Karpas-422 (cell line): Measurements from ENCODE around the gene RNF126. TPM values are rescaled to one million over a fixed set of nuclear protein-coding genes. Genes with fewer than 3 reads are reported as not detected.
"Not testable (repeated sequence)": the region's sequence is repeated elsewhere in the genome, so short reads cannot be mapped to it uniquely, and the experiment has no call there.

Experiments
- DNase-seq: peaks from one replicate; pipeline ENCODE4 v3.0.0-alpha.2; 2015
- H2AFZ ChIP-seq: fragments of 200-600 bp; sonication (generic); 2 replicates; pipeline ENCODE4 v1.6.1; 2014; ENCODE audit warnings: antibody characterized with exemption, low read length, mixed read lengths
- H3K27ac ChIP-seq: fragments of 200-600 bp; sonication (generic); 2 replicates; pipeline ENCODE4 v1.5.1; 2014; ENCODE audit warnings: mild to moderate bottlenecking, low read length, moderate library complexity
- H3K27me3 ChIP-seq: fragments of 200-600 bp; sonication (generic); 2 replicates; pipeline ENCODE4 v1.6.1; 2014; ENCODE audit warnings: low read length, mixed read lengths
- H3K36me3 ChIP-seq: fragments of 200-600 bp; sonication (generic); 2 replicates; pipeline ENCODE4 v1.6.1; 2014; ENCODE audit warnings: low read length, mixed read lengths; ENCODE audit not compliant: insufficient read depth
- H3K4me1 ChIP-seq: fragments of 200-600 bp; sonication (generic); 2 replicates; pipeline ENCODE4 v1.6.1; 2014; ENCODE audit warnings: mild to moderate bottlenecking, low read length, mixed read lengths
- H3K4me2 ChIP-seq: fragments of 200-600 bp; sonication (generic); 2 replicates; pipeline ENCODE4 v1.6.1; 2014; ENCODE audit warnings: low read length, low read depth, mild to moderate bottlenecking; ENCODE audit not compliant: poor library complexity, severe bottlenecking
- H3K4me3 ChIP-seq: fragments of 200-600 bp; sonication (generic); 2 replicates; pipeline ENCODE4 v1.5.1; 2014; ENCODE audit warnings: mild to moderate bottlenecking, antibody characterized with exemption, low read length, mixed read lengths
- H3K79me2 ChIP-seq: fragments of 200-600 bp; sonication (generic); 2 replicates; pipeline ENCODE4 v1.6.1; 2014; ENCODE audit warnings: mild to moderate bottlenecking, low read length, mixed read lengths
- H3K9ac ChIP-seq: fragments of 200-600 bp; sonication (generic); 2 replicates; pipeline ENCODE4 v1.6.0; 2014; ENCODE audit warnings: low read length
- H3K9me2 ChIP-seq: fragments of 200-600 bp; sonication (generic), shearing (Covaris generic); replicated peaks from 2 replicates; pipeline ENCODE4 v1.6.0; 2014; ENCODE audit warnings: mild to moderate bottlenecking, low read length, moderate library complexity; ENCODE audit not compliant: insufficient read depth
- H3K9me3 ChIP-seq: fragments of 300-700, 200-600 bp; sonication (generic); 2 replicates; pipeline ENCODE4 v1.6.1; 2014; ENCODE audit warnings: low read length, mixed read lengths
- H4K20me1 ChIP-seq: fragments of 200-600 bp; sonication (generic); 2 replicates; pipeline ENCODE4 v1.6.1; 2014; ENCODE audit warnings: mild to moderate bottlenecking, antibody characterized with exemption, low read length, low read depth; ENCODE audit not compliant: insufficient read depth
- total RNA-seq: library from RNA; depleted of rRNA; stranded (reverse); fragments of >200 nt; shearing (Covaris generic); gene quantifications from 2 replicates; pipeline ENCODE4 v1.2.3, GENCODE V29; 2014; ENCODE audit warnings: low replicate concordance

Gene RNF126
- total RNA-seq, 1 experiment from 2014 or later: 36.5 TPM

DNA sequence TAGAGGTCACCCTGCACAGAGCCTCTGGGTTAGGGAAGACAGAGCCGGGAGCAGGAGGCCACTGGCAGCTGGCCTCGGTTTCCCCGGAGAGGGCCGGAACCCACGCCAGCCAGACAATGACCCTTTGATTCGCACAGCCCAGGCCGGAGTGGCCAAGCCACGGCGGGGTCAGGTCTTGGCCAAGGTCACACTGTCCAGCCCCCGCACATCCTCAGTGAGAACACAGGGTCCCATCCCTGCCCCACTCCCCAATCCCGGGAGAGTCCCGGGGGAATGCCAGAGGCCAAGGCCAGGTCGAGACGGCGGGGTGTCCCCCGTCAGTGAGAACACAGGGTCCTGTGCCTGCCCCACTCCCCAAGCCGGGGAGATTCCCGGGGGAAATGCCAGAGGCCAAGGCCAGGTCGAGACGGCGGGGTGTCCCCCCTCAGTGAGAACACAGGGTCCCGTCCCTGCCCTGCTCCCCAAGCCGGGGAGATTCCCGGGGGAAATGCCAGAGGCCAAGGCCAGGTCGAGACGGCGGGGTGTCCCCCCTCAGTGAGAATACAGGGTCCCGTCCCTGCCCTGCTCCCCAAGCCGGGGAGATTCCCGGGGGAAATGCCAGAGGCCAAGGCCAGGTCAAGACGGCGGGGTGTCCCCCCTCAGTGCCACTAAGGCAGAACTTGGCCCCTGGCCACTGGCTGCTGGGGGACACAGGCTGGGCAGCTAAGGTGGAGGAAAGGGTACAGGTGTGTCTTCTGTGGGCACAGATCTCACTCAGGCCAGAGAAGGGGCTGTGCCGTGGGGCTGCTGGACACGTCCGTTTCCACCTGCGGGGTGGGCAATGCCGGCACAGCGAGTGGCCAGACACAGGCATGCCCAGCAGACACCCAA lies 11.5 kb upstream of the RNF126 start:
- Histone ChIP-seq H3K27ac (no peak overlapping the region), H2AFZ (no peak overlapping the region), H3K79me2 (no peaks in the 10 kb centered on the region), H4K20me1 (peaks cover 13% of the 10 kb centered on the region; the same call in 1 of the 2 replicates), H3K4me2 (no peak overlapping the region), H3K27me3 (no peaks in the 10 kb centered on the region), H3K36me3 (no peaks in the 10 kb centered on the region), H3K4me3 (no peak overlapping the region), H3K9me3 (no peaks in the 10 kb centered on the region), H3K9ac (no peak overlapping the region), H3K4me1 (peaks cover 6% of the 10 kb centered on the region), H3K9me2 (no peaks in the 10 kb centered on the region)
- DNase-seq: no peak

DNA sequence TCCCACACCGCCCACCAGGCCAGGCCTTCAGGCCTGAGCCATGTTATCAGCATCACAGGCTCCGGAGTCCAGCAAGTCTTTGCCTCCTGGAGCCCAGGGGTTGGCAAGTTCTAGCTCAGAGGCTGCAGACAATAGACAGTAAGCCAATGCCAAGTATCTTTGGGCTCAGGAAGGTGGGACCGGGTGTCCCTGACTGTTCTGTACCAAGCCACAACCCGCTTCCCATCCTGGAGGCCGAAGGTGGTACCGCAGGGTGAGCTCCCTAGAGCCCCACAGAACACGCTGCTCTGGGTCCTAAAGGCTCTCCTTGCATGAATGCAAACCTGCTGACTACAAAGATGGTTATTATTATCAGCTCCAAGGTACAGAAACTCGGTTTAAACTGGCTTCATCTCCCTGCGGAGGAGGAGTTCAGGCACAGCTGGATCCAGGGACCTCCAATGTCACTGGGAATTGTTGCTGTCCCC lies 7.6 kb upstream of the RNF126 start:
- Histone ChIP-seq H3K4me1 (no peaks in the 10 kb centered on the region), H3K27ac (no peak overlapping the region)
- DNase-seq: peak; percentile 65

DNA sequence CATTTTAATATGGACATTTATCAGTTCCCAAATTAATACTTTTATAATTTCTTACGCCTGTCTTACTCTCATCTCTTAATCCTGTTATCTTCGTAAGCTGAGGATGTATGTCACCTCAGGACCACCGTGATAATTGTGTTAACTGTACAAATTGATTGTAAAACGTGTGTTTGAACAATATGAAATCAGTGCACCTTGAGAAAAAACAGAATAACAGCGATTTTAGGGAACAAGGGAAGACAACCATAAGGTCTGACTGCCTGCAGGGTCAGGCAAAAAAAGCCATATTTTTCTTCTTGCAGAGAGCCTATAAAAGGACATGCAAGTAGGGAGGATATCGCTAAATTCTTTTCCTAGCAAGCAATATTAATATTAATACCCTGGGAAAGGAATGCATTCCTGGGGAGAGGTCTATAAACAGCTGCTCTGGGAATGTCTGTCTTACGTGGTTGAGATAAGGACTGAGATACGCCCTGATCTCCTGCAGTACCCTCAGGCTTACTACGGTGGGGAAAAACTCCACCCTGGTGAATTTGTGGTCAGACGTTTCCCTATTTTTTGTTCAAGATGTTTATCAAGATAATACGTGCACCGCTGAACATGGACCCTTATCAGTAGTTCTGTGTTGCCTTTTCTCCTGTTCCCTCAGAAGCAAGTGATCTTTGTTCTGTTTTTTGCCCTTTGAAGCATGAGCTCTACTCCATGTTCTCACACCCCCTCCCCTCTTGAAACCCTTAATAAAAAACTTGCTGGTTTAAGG lies 5.8 kb upstream of the RNF126 start:
- H4K20me1 ChIP-seq, H3K36me3 ChIP-seq, H3K27ac ChIP-seq, DNase-seq, H3K9ac ChIP-seq, H2AFZ ChIP-seq, H3K27me3 ChIP-seq, H3K9me2 ChIP-seq, H3K79me2 ChIP-seq, H3K4me2 ChIP-seq, H3K9me3 ChIP-seq, H3K4me1 ChIP-seq, H3K4me3 ChIP-seq: not testable (repeated sequence)

More for the DNA sequence above, 7.6 kb upstream of the RNF126 start:
- Histone ChIP-seq H3K9me3 (no peaks in the 10 kb centered on the region), H3K4me3 (no peak overlapping the region), H3K27me3 (no peaks in the 10 kb centered on the region), H3K9ac (no peak overlapping the region), H3K4me2 (no peak overlapping the region), H3K79me2 (no peaks in the 10 kb centered on the region), H3K9me2 (no peaks in the 10 kb centered on the region), H4K20me1 (peaks cover 4% of the 10 kb centered on the region; the same call in 1 of the 2 replicates), H3K36me3 (no peaks in the 10 kb centered on the region), H2AFZ (no peak overlapping the region)

DNA sequence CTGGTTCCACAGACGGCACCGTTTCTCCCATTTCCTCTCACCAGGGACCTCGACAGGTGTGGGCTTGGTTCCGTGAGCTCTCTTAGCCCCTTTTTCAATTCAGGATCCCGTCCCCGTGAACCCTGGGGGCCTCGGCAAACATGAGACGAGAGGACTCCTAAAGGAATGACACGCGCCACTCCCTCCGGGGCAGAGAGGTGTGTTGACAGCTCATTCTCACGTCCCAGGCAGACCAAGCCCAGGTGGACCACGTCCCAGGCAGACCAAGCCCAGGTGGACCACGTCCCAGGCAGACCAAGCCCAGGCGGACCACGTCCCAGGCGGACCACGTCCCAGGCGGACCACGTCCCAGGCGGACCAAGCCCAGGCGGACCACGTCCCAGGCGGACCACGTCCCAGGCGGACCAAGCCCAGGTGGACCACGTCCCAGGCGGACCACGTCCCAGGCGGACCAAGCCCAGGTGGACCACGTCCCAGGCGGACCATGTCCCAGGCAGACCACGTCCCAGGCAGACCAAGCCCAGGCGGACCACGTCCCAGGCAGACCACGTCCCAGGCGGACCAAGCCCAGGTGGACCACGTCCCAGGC lies 4.1 kb upstream of the RNF126 start:
- not testable (repeated sequence) for H3K36me3 ChIP-seq, H2AFZ ChIP-seq, DNase-seq, H3K27ac ChIP-seq, H3K9me2 ChIP-seq, H3K9me3 ChIP-seq, H3K79me2 ChIP-seq, H3K9ac ChIP-seq, H3K27me3 ChIP-seq, H3K4me2 ChIP-seq, H4K20me1 ChIP-seq, H3K4me3 ChIP-seq
- peaks cover 11% of the 10 kb centered on the region for H3K4me1 ChIP-seq

DNA sequence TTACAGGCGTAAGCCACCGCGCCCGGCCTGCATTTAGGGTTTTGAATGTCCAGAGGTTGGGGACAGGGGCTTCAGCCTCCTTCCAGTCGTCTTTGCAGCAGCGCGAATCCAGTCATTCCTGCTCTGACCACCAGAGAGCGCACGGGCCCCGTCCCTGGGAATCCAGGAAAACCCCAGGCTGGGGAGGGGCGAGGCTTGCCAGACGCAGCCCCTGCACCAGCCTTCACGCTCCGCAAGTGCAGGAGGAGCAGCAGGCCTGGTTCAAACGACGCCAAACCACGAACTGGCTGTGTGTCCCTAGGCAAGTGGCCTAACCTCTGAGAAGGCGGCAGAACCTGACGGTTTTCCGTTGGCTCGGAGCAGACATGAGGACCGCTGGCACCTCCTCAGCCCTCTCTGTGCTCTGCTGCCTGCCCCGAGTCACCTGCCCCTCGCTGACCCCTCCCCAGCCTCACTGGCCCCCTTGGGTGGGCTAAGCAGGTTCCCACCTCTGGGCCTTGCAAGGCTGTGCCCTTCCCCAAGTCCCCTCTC lies 2.0 kb upstream of the RNF126 start:
- no peak overlapping the region for H3K4me2 ChIP-seq
- H3K4me3 ChIP-seq: no peak overlapping the region
- H2AFZ ChIP-seq: no peak overlapping the region
- H3K36me3 ChIP-seq: peaks cover 6% of the 10 kb centered on the region; the same call in 1 of the 2 replicates
- peak; percentile 88 for DNase-seq
- no peak overlapping the region for H3K27ac ChIP-seq
- H3K9ac ChIP-seq: no peak overlapping the region
- no peaks in the 10 kb centered on the region for H3K9me3 ChIP-seq
- peaks cover 30% of the 10 kb centered on the region for H3K79me2 ChIP-seq
- no peaks in the 10 kb centered on the region for H3K9me2 ChIP-seq
- H3K27me3 ChIP-seq: no peaks in the 10 kb centered on the region
- H4K20me1 ChIP-seq: peaks cover 25% of the 10 kb centered on the region
- peaks cover 26% of the 10 kb centered on the region for H3K4me1 ChIP-seq

DNA sequence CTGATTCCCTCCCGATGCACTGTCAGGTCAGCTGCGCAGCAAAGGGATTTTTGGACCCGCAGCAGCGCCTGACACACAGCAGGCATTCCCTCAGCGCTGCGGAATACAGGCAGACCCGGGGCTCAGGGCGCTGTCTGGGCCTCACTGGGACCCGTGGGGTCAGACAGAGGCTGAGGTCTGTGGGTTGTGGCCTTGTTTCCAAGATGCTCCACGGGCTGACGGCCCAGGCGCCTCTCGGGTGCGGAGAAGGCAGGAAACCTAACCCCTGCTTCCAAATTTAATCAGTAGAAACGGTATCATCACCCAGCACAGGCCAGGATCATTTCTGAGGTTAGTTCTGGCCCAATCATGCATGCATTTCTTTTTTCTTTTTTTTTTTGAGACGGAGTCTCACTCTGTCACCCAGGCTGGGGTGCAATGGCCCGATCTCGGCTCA lies 686 bp upstream of the RNF126 start:
- Histone ChIP-seq H3K9me2 (no peaks in the 10 kb centered on the region), H3K4me2 (peak overlapping the region; percentile 93), H3K27ac (no peak overlapping the region), H2AFZ (peak overlapping the region; percentile 79; the same call in 1 of the 2 replicates), H3K9ac (peak overlapping the region; percentile 83), H3K79me2 (peaks cover 42% of the 10 kb centered on the region), H3K4me3 (peak overlapping the region; percentile 77), H3K4me1 (peaks cover 26% of the 10 kb centered on the region), H3K9me3 (no peaks in the 10 kb centered on the region), H3K36me3 (peaks cover 7% of the 10 kb centered on the region; the same call in 1 of the 2 replicates), H3K27me3 (no peaks in the 10 kb centered on the region), H4K20me1 (peaks cover 38% of the 10 kb centered on the region)
- no peak for DNase-seq

DNA sequence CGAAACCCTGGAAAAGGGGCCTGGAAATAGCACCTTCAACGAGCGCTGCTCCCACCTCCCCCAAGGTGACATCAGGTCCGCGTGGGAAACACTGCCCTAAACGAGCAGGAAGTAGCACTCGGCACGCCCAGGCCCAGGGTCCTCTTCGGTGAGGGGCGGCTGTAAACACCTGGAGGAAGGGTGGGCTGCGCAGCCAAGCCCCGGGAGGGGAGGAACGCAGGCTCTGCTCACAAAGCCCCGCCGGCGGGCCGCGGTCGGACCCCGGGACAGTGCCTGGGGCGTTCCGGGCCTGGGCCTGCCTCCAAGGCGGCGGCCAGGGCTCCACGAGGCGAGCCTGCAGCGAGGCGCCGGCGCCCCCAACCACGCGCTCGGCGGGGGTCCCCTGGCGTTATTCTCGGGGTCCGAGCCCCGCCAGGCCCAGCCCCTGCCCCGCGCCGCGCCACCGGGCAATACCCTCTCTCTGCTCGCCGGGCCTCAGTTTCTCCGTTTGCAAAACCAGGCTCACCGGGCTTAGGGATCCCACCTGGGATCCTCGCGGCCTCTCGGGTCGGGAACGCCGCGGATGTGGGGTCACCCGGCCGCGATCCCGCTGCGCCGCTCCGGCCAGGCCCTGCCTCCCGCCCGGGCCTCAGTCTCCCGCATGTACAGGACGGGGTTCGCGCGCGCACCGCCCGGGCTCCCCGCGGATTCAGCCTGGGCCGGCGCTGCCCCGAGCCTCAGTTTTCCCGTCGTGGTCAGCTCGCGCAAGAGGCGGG lies 630 bp downstream of the RNF126 start:
- DNase-seq: peak; percentile 89
- Histone ChIP-seq H3K9me3 (no peaks in the 10 kb centered on the region), H4K20me1 (peaks cover 49% of the 10 kb centered on the region), H3K4me3 (peak overlapping the region; percentile 82), H3K36me3 (peaks cover 7% of the 10 kb centered on the region; the same call in 1 of the 2 replicates), H3K79me2 (peaks cover 56% of the 10 kb centered on the region), H3K4me2 (peak overlapping the region; percentile 88), H3K4me1 (peaks cover 26% of the 10 kb centered on the region), H3K27me3 (no peaks in the 10 kb centered on the region), H3K9ac (peak overlapping the region; percentile 100), H2AFZ (no peak overlapping the region), H3K27ac (peak overlapping the region; percentile 74), H3K9me2 (no peaks in the 10 kb centered on the region)
